HL-60/S4 treated with retinoic acid at 250 ng/mL for 4 days and 3 days (cell line): Measurements from ENCODE around the gene MSMB.

Experiments
- in situ Hi-C: fragments of 300-500 bp; cut with MboI; formaldehyde crosslinking; loops from 2 replicates; pipeline ENCODE4 v1.7.0; 2022; ENCODE audit warnings: low sequenced_read_pairs

The MSMB gene

DNA sequence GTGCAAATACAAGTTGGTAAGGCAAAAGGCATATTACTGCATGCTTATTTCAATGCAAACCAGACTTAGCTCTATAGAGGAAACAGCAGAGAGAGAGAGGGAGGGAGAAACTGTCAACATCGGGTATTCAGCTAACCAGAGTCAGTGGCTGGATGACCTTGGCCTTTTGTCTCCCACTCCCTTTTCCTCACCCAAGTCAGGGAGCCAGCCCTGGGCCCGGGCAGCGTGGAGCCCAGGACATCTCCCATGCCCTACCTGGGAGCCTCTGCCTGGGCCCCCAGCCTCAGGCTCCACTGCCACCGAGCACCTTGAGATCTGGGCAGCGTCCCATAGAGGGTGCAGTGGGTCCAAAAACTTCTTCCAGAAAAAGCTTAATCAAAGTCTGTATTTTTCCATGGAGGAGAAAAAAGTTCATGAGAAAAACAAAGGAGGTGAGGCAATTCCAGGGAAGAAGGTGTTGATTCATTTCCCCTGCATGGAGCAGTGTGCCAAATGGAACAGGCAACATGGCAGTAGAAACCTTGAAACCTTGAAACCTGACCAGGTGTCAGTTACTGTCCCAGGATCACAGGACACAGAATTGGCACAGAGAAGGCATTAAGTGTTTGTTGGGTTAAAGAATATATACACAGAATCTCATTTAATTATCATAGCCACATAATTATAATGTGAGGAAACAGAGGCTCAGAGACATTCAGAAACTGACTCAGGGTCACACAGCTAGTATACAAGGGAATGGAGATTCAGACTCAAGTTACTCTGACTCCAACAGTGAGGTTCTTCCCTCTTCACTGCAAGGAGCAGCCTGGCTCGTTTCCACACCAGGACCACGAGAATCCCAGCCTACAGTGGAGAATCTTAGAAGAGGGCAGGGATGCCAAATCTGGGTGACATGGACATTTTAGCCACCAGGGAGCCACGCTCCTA is 9.9 kb downstream of the MSMB start:
- in situ Hi-C loops = no loop called here

DNA sequence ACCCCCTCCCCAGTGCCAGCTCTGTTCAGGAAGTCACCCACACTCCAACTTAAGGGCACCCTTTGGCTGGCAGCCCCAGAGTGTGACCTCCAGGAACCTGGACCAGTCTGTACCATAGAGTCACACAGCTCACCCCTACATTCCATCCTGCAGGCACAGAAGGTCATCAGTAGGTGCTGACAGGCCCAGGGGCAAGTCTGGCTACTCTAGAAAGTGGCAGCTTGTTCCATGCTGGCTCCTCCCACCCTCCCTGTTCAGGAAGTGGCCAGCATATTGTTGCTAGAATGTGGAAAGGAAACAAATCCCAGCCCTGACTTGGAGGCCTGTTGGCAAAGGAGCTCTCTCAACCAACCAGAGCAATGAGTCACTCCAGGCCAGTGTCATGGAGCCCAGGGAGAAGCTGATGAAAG is 12.5 kb downstream of the MSMB start:
- in situ Hi-C loops = no loop called here

DNA sequence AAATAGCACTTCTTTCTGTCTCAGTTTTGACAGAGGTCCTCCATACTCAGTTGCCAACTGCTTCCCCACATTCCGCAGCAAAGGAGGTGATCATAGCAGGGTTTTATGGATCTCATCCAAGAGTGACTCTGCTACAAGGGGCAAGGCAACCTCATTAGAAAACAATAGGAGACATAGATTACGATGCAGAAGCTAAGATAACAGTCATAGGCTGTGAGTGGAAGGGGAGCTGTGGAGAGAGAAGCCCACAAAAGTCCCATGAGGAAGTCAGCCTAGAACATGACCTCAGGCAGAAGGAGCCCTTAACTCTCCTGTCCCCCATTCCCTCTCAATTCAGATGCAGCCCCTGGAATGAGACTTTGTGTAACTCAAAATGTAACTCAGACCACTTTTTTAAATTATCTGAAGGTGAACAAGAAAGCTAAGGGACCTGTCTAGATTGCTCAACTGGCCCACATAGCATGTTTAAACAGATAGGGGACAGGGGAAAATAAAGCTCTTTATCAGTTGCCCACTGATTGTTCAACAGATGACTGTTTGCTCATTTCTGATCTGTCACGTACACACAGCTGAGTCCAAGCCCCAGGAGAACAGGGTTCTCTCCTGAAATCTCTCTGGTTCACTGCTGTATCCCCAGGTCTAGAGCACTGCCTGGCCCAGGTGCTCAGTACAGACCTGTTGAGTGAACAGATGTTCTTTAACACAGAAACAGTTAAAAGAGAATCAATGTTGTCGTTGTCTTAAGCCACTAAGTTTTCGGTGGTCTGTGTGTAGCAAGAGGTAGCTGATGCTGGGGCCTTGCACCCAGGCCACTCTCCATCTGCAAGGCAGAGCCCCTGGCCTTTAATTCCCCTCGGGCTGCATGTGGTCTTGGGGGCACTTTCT is 14.2 kb downstream of the MSMB start:
- in situ Hi-C loops = no loop called here

DNA sequence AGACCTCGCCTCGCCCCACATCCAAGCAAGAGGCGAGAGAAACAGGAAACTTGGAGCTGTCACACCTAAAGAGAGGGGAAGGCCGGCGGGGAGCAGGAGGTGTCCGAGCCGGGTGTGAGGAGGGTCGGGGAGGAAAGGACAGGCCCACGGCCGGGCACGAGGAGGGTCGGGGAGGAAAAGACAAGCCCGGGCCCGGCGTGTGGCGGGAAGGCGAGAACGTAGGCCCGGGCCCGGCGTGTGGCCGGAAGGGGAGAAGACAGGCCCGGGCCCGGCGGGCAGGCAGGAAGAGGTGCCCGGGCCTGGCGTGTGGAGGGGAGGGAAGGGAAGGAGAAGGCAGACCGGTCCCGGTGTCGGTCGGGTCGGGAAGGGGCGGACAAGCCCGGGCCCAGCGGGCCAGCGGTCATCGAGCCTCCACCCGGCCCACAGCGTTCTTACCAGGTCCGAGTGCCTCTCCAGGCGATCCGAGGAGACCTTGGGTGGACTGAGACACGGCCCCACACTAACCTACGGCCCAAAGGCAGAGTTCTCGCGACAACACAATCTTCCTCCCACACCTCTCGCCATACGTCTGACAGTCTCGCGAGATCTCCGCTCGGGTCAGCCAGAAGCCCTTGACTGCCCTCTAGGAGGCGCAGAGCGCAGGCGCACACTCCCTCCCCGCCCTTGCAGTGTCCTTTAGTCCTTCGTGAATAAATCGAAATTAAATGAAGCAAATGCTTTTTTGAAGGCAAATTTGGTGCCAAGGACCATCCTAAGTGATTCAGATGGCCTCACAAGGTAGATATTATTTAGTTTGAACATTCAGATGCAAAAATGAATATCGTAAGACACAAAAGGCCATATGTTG is 15.8 kb downstream of the MSMB start, which contains the start of gene NCOA4:
Gene NCOA4 (minus strand): TSS at position 533 of the 847 bp plus-strand sequence. CDS start 13,943 bp downstream, outside the sequence.
- in situ Hi-C loops = no loop called here

DNA sequence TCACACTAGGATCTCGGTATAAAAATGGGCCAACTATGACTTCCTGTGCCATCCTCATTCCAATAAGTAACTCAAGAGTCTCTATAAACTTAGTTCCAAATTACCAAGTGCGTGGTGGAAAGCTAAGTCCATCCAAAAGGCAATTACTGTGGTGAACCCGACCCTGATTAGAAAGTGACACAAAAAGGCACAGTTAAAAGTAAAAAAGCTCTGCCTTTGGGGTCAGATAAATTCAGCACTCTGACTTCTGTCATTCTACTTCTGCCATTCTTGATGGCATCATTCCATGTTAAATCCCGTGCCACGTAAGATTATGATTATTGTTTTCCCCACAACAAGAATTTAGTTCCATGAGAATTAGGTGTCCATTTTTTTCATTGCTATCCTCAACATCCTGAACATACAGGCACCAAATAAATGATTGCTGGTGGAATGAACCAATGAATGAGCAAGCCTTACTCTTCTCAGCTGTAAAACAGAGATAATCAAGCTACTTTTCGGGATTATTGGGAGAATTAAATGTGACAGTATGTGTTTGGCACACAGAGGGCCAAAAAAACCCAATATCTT is 16.5 kb downstream of the MSMB start:
- in situ Hi-C loops = no loop called here

DNA sequence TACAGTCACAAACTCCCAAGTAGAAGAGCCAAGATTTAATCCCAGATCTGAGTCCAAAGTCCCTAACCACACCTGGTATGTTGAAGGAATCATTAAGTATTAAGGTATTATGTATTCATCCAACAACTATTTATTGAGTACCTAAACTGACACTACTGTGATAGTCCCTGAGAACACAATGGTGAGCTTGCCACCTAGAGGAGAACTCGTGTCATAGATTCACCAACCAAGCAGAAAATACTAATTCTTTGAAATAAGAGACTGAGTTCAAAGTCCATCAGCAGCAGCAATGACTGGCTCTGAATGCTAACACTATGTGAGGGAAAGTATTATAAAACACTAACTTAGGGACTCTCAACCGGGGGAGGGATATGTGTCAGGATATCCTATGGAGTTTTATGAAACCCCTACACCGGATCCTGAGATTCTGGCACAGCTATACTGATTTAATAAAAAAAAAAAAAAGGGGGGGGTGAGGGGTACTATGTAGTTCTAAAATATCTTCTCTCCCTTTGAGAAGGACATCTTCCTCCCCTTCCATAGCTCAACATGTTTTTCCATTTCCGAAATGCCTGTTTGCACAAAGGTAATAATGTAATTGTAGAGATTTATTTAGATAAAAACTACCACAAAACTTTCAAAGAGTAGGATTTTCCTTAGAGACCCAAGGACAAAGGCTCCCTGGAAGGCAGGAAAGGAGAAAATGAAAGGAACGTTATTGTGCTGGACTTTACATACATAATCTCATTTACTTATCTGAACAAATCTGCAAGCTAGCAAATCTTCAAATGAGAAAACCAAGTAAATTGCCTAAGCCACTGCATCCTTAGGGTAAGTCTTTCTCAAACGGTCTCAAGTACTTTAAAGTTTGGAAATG is 17.2 kb downstream of the MSMB start:
- in situ Hi-C loops = no loop called here

DNA sequence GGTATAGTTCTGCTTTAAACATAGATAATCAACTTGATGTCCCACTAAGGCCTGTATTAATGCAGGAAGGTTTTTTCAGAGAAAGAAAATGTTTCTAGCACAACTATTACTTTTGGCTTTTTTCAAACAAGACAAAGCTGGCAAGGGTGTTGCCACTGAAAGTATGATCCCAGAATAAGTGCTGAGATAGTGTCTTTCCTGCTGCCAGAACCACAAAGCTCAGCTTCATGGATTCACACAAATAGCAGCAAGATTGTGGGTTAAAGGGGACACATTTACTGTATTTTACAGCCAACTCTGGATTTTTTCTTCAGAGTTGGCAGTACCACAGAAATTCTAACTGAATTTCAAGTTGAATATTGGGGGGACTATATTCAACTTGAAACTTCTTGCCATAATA is 20.0 kb downstream of the MSMB start:
- in situ Hi-C loops = no loop called here

DNA sequence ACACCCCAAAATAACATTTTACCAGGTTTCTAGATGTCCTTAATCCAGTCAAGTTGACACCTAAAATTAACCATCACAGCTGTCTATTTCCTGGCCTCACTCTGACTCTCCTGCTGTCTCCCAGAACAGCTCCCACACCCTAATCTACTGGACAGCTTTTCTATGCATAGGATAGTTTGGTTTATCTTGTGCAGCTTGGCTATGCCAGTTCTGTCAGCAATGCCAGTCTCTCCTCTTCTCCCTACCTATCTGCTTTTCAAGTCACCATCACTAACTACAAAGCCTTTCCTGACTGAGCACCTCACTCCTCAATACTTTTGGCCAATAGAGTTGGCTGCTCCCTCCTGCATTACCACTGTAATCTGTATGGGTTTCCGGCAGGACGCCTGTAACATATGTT is 20.7 kb downstream of the MSMB start:
- in situ Hi-C loops = no loop called here

DNA sequence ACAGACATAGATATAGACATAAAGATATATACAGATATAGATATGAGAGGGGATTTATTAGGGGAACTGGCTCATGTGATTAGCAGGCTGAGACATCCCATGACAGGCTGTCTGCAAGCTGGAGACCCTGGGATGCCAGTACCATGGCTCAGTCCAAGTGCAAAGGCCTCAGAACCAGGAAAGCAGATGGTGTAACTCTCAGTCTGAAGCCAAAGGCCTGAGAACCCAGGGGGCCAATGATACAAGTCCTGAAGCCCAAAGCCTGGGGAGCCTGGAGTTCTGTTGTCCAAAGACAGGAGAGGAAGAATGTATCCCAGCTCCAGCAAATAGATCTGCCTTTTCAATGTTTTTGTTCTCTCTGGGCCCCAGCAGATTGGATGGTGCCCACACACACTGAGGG is 21.1 kb downstream of the MSMB start:
- in situ Hi-C loops = no loop called here

DNA sequence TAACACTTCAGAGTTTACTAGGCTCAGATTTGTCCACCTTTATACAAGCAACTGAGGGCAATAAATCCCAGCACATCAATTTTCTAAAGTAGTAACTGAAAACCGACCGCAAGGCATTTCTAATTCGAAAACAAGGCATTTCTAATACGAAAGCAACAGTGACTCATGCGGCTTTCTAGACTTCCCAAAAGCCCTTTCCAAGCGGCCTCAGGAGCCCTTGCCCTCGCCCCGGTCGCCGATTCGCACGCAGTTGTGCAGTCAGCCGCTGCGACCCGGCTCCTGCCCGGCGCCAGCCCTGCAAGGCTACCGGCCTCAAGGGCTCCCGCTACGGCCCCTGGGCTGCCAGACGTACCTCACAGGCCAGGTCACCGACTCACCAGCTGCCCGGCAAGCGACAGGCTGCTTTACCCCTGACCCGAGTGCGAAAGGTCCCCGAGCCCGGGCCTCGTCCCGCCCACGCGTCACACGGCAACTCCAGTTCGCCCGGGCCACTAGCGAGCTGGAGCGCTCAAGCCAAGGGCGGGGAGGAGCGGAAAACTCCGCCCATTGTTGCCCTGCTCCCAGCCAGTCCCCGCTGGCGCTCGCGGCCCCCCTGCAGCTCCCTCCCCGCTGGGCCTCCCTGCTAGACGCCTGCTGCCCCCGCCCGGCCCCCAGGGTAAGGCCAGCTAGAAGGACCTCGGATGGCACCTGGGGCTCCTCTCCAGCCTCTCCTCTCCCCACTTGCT is 22.9 kb downstream of the MSMB start:
- in situ Hi-C loops = no loop called here

DNA sequence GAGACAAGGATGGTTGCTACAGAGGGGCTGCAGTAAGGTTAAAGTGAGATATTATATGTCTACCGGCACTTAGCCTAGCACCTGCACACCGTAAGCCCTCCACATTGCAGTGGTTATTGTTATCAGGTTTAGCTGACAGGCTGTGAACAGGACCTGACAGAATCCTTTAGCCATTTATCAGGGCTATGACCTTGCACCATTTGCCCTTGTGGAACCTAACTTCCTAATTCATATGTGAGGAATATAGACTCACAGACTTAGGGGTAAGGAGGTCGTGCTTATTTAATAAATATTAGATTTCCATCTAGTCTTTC is 25.8 kb downstream of the MSMB start:
- in situ Hi-C loops = no loop called here

DNA sequence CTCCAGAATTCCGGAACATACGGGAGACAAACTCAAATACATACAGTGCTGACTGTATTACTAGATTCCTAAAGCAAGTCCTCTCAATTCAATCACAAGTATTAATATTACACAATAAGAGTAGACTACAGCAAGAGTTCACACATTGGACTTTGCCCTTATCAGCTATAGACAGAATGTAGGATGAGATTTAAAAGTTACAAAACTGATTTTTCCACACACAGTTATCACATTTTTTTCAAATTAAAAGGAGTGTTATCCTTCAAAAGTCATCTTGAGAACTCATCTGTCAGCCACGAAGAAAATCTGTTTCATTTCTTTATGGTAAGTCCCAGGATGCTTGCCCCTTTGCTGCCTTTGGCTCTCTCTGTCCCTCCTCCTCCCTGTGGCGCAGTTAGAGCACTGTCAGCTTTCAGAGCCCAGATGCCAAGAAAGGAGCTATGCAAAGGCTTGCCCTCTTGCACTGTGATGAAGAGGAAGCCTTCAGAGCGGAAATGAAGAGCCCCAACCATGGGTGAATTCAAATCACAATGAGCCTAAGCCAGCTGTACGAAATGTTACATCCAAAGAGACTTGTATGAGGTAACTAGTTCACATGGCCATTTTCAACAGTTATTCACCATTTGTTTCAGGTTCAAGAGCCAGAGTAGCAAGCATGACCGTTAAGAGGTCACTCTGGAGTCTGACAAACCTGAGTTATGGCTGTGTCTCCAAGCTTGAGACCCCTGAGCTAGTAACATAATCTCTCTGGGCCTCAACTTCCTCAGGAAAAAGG is 26.3 kb downstream of the MSMB start:
- in situ Hi-C loops = no loop called here

DNA sequence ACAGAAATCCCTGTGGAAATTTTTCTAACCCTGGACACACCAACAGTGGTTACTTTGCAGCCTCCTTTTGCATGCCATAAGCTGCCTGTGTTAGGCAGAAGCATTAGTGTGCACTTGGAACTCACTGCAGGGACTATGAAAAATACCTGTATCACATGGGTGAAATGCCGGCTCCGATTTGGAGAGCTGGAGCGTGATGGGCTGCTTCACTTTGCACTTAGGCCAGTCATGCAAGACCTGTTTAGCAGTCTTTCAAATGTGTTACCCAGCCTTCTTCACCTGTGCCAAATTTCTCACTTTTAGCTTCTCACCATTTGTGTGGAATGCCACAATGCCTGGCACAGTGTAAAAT is 26.9 kb downstream of the MSMB start:
- in situ Hi-C loops = no loop called here

DNA sequence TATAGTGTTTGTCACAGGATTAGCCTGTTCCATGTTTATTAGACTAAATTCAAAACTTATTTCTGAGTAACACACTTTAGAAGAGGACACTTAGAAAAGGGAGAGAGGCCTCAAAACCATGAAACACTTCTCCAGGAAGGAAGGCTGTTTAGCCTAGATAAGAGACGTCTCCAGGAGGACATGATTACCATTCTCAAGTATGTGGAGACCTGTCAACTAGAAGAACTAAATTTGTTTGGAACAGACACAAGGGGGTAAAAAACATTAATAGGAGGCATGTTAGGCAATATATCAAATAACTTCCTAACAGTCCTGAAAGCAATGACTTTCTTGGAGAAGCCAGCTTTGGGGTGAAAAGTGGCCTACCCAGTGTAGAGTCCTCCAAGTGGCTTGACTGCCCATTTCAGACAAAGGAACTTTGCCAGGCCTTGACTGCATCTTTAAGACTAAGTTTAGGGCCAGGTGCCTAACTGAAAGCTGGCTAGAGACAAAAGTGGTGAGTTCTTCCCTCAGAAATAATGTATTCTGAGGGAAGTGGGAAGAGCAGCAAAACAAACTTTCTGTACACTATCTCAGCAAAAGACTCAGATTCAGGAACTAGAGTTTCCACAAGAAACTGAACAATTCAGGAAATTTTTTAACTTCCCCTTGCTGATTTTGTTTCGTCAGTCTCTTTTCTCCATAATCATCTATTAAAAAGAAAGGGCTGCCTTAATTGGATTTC is 27.5 kb downstream of the MSMB start:
- in situ Hi-C loops = no loop called here

DNA sequence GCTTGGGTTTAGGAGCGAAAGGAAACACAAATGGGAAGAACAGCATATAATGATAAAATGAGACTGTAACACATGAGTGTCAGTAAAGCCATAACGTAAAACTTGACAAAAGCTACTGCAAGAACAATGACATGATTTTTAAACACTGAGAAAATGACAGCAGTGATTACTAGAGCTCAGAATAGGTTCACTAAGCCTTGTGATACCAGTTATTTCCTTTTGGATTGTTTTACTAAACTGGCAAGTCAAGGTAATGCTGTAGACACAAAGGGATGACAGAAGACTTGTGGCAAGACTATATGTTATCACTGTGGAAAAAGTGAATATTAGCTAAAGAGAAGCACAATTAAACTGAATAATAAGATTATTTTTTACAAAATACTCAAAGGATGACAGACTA is 28.3 kb downstream of the MSMB start:
- in situ Hi-C loops = no loop called here

DNA sequence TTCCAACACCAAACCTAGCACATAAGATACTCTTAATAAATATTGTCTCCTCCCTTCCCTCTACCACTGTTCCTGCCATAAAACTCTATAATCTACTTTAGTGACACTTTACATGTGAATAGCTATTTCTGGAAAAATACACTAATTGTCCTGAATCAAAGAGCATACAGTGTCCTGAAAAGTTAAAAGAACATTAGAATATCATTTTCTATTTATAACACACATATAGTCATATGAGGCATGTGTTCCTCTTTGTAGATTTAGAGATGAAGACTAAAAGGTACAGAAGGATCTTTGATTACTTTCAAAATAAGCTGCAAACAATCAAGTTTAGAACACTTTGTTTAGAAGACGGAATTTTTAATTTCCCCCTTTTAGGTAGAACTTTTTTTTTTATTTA is 29.3 kb downstream of the MSMB start:
- in situ Hi-C loops = no loop called here

DNA sequence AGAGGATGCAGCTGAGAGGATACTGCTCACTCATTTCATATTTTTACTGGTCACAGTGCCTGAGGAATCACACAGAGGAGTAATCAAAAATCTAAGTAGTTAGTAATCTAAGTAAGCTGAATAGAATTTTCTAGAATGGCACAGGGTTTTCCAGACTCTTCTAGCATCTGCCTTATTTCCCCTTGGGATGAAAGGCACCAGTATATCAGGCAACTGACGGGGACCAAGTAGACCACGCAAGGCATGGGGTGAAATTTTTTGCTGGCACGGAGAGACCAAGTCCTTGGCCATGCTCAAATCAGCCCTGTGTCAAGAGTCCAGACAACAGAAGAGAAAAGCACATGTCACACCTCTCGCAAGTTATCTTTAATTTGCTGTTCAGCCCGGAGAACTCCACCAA is 29.9 kb downstream of the MSMB start:
- in situ Hi-C loops = no loop called here
